Measurements from ENCODE around the gene SLC17A9.

Gene SLC17A9

GRCh38 chr20:62951896-62952372 is 575 bp upstream of the SLC17A9 start:
- peaks cover 8% of the 10 kb centered on the region for H3K4me1 ChIP-seq (ENCODE audit: insufficient read depth, low read length)
- peak overlapping the region; percentile 53 for H3K4me3 ChIP-seq (ENCODE audit: low read length)
- H3K9me3 ChIP-seq (ENCODE audit: insufficient read depth, low read depth, low read length): no peaks in the 10 kb centered on the region
- H3K9ac ChIP-seq (ENCODE audit: low read depth, low read length): peak overlapping the region; percentile 55
- H3K36me3 ChIP-seq (ENCODE audit: insufficient read depth, low read length): peaks cover 34% of the 10 kb centered on the region
- no peak overlapping the region for H3K27ac ChIP-seq (ENCODE audit: low read depth, low read length)
- no peaks in the 10 kb centered on the region for H3K27me3 ChIP-seq (ENCODE audit: insufficient read depth, low read length)
- WGBS: 89% methylated on average over 8 of the region's 8 CpGs

DNA sequence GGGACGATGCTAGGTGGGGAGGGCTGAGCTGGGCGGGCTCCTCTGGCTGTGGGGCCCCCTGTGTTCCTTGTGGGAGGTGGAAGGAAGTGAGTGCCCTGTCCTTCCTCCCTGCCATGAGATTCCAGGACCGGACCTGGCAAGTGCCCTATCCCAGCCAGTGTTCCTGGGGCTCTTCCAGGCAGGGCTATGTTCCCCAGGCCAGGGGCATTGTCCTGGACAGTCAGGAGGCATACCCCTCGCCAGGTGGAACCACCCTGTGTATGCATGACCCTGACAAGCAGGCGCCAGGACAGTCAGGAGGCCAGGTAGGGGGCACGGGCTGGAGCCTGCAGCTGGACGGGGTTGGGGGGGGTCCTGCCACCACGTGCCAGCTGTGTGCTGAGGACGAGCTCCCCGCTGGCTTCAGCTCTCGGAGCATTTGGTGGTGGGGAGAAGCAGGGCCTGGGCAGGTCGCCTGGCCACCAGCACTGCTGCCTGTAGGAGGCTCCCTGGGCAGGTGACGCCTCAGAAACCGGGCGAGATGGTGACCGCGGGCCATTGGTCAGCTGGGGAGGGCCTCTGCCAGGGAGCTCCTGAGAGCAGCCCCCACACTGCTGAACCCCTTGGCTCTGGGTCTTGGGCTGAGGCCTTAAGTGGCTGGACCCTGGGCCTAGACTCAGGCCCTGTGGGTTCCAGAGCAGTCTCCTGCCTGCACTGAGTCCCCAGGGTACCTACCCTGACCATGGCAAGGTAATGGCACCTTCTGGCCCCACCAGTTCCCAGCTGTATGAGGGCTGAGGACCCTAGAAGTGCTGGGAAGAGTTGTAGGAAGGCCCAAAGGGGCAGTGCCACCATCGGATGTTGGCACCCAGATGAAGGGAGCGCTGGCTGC is 694 bp downstream of the SLC17A9 start:
- Histone ChIP-seq H3K9ac (ENCODE audit: low read depth, low read length) (peak overlapping the region; percentile 31; the same call in 1 of the 2 replicates), H3K9me3 (ENCODE audit: insufficient read depth, low read depth, low read length) (no peaks in the 10 kb centered on the region), H3K27ac (ENCODE audit: low read depth, low read length) (peak overlapping the region; percentile 48; the same call in 1 of the 2 replicates), H3K36me3 (ENCODE audit: insufficient read depth, low read length) (peaks cover 30% of the 10 kb centered on the region), H3K4me1 (ENCODE audit: insufficient read depth, low read length) (peaks cover 8% of the 10 kb centered on the region), H3K4me3 (ENCODE audit: low read length) (peak overlapping the region; percentile 53), H3K27me3 (ENCODE audit: insufficient read depth, low read length) (no peaks in the 10 kb centered on the region)
- 65% methylated on average over 19 of the region's 19 CpGs for WGBS

GRCh38 chr20:62953839-62954703 is 1.6 kb downstream of the SLC17A9 start:
- Histone ChIP-seq H3K27me3 (ENCODE audit: insufficient read depth, low read length) (no peaks in the 10 kb centered on the region), H3K9ac (ENCODE audit: low read depth, low read length) (peak overlapping the region; percentile 12; the same call in 1 of the 2 replicates), H3K4me3 (ENCODE audit: low read length) (peak overlapping the region; percentile 53), H3K9me3 (ENCODE audit: insufficient read depth, low read depth, low read length) (no peaks in the 10 kb centered on the region), H3K36me3 (ENCODE audit: insufficient read depth, low read length) (peaks cover 21% of the 10 kb centered on the region), H3K4me1 (ENCODE audit: insufficient read depth, low read length) (peaks cover 8% of the 10 kb centered on the region), H3K27ac (ENCODE audit: low read depth, low read length) (peak overlapping the region; percentile 67; the same call in 1 of the 2 replicates)
- WGBS: 14% methylated on average over 32 of the region's 32 CpGs

DNA sequence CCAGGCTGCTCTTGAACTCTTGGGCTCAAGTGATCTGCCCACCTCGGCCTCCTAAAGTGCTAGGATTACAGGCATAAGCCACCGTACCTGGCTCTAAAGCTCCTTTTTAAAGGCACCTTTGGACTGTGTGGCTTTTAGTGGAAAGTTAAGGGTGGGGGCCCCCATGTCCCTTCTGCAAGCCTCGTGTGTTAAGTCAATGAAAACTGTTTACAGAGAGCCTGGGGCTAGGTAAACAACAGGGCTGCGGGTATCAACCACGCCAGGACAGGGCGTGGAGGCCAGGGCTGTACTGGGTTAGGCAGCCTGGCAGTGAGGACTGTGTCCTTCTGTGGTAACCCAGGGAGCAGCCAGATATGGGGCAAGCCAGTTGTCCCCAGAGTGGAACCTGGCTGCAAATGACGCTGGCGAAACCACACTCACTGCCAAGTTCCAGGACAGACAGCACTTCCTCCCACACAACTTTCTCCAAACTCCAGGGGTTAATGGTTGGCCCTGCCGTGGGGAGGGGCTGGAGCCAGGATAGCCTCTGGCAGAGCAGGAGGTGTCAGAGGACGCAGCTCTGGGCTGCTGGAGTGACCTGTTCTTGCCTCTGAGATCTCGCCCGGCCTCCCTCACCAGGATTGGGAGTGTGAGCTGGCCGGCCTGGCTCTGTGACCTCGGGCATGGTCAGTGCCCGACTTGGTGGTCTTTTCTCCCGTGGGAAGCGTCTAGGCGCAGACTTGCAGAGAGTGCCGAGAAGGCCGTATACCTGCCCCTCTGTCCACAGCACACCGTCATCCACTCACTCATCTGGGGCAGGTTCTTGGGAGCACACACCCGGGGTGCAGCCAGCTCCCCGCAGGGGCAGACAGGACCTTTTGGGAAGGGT is 3.2 kb downstream of the SLC17A9 start:
- peaks cover 8% of the 10 kb centered on the region; the same call in 1 of the 2 replicates for H3K36me3 ChIP-seq (ENCODE audit: insufficient read depth, low read length)
- H3K4me1 ChIP-seq (ENCODE audit: insufficient read depth, low read length): peaks cover 8% of the 10 kb centered on the region
- no peak overlapping the region for H3K27ac ChIP-seq (ENCODE audit: low read depth, low read length)
- no peaks in the 10 kb centered on the region for H3K9me3 ChIP-seq (ENCODE audit: insufficient read depth, low read depth, low read length)
- no peak overlapping the region for H3K4me3 ChIP-seq (ENCODE audit: low read length)
- no peak overlapping the region for H3K9ac ChIP-seq (ENCODE audit: low read depth, low read length)
- WGBS: 77% methylated on average over 23 of the region's 23 CpGs
- H3K27me3 ChIP-seq (ENCODE audit: insufficient read depth, low read length): no peaks in the 10 kb centered on the region

DNA sequence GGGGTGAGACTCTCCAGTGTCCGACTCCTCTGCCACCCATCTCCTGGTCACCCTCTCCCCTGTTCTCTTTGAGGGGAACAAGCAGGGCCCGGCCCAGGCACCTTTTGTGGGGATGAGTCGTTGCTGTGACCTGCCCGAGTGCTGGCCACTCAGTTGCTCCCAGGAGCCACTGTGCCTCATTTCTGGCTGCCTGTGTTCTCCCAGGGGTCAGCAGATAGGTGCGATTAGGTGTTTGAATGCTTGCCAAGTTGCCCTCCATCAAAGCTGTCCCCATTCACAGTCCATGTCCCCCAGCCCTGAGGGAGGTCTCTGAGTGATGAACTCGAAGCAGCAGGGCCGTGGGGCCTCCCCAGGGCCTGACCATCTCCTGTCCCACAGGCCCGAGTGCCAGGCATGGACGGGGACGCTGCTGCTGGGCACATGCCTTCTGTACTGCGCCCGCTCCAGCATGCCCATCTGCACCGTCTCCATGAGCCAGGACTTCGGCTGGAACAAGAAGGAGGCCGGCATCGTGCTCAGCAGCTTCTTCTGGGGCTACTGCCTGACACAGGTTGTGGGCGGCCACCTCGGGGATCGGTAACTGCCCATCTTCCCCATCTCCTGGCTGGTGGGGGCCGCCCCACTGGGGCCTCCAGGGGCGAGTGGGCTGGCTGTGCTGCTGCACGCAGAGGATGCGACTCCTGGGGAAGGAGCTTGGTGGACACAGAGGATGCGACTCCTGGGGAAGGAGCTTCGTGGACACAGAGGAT is 4.1 kb downstream of the SLC17A9 start:
- Histone ChIP-seq H3K9ac (ENCODE audit: low read depth, low read length) (no peak overlapping the region), H3K36me3 (ENCODE audit: insufficient read depth, low read length) (peaks cover 8% of the 10 kb centered on the region; the same call in 1 of the 2 replicates), H3K27ac (ENCODE audit: low read depth, low read length) (no peak overlapping the region), H3K4me1 (ENCODE audit: insufficient read depth, low read length) (peaks cover 8% of the 10 kb centered on the region), H3K27me3 (ENCODE audit: insufficient read depth, low read length) (no peaks in the 10 kb centered on the region), H3K9me3 (ENCODE audit: insufficient read depth, low read depth, low read length) (no peaks in the 10 kb centered on the region), H3K4me3 (ENCODE audit: low read length) (no peak overlapping the region)
- 91% methylated on average over 25 of the region's 25 CpGs for WGBS

DNA sequence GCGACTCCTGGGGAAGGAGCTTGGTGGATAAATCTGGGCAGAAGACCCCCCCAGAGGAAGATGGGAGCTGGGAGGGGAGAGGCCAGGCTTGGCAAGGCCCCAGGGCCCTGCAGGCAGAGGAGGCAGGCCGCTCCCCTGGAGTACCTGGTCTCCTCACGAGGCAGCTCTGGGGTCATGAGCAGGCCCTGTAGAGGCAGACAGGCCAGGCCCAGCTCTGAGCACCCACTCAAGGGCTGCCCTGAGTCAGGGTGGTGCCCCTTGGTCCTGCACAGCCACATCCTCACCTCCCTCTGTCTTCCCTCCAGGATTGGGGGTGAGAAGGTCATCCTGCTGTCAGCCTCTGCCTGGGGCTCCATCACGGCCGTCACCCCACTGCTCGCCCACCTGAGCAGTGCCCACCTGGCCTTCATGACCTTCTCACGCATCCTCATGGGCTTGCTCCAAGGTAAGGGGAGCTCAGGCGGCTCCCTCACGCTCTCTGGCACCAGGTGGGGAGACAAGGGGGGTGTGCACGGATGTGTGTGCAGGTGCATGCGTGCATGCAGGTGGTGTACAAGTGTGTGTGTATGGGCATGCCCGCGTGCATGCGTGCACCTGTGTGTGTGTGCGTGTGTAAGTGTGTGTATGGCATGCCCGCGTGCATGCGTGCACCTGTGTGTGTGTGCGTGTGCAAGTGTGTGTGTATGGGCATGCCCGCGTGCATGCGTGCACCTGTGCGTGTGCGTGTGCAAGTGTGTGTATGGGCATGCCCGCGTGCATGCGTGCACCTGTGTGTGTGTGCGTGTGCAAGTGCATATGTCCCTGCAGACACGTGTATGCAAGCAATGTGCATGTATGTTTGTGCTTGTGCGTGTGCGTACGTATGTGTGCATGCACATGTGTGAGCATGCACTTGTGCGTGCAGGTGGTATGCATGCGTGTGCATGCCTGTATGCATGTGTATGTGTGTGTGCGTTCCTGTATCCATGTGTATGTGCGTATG is 4.9 kb downstream of the SLC17A9 start:
- 94% methylated on average over 36 of the region's 36 CpGs for WGBS
- H3K9me3 ChIP-seq (ENCODE audit: insufficient read depth, low read depth, low read length): no peaks in the 10 kb centered on the region
- no peak overlapping the region for H3K9ac ChIP-seq (ENCODE audit: low read depth, low read length)
- no peaks in the 10 kb centered on the region for H3K27me3 ChIP-seq (ENCODE audit: insufficient read depth, low read length)
- peaks cover 8% of the 10 kb centered on the region for H3K4me1 ChIP-seq (ENCODE audit: insufficient read depth, low read length)
- no peak overlapping the region for H3K27ac ChIP-seq (ENCODE audit: low read depth, low read length)
- peaks cover 10% of the 10 kb centered on the region; the same call in 1 of the 2 replicates for H3K36me3 ChIP-seq (ENCODE audit: insufficient read depth, low read length)
- no peak overlapping the region for H3K4me3 ChIP-seq (ENCODE audit: low read length)

DNA sequence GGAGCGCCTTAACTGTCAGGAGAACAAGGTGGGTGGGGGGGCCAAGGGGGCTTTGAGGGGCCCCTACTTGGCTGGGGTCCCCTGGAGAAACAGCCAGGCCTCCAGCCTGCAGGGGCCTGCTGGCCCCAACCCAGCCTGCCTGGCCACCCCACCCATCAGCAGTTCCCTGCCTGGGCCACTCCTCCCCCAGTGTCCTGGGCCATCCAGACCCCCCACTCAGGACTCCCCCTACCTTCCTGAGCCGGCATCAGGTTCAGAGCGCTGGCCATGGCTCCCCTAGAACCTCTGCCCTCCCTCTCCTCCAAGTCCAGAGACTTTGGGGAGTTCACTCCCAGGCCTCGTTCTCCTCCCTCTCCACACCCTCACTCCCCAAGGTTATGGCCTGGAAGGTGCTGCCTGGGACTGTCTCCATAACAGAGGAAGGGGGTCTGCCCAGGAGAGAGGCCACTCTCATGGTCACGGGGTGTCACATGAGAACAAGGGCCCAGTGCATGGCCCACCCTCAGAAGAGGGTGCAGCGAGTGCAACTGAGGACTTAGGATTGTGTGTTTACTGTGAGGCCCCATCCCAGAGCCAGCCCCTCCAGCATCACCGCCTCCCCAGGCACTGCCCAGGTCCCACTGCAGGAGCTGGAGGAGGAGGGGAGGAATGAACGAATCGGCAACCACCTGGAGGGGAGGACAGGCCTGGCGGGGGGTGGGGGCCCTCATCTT is 6.0 kb downstream of the SLC17A9 start:
- H3K4me3 ChIP-seq (ENCODE audit: low read length): no peak overlapping the region
- H3K36me3 ChIP-seq (ENCODE audit: insufficient read depth, low read length): peaks cover 15% of the 10 kb centered on the region

GRCh38 chr20:62959101-62959971 is 6.8 kb downstream of the SLC17A9 start:
- H3K4me1 ChIP-seq (ENCODE audit: insufficient read depth, low read length): no peaks in the 10 kb centered on the region
- no peaks in the 10 kb centered on the region for H3K27me3 ChIP-seq (ENCODE audit: insufficient read depth, low read length)
- H3K36me3 ChIP-seq (ENCODE audit: insufficient read depth, low read length): peaks cover 16% of the 10 kb centered on the region
- no peak overlapping the region for H3K4me3 ChIP-seq (ENCODE audit: low read length)
- H3K9me3 ChIP-seq (ENCODE audit: insufficient read depth, low read depth, low read length): no peaks in the 10 kb centered on the region
- WGBS: 90% methylated on average over 43 of the region's 43 CpGs
- H3K27ac ChIP-seq (ENCODE audit: low read depth, low read length): no peak overlapping the region
- no peak overlapping the region for H3K9ac ChIP-seq (ENCODE audit: low read depth, low read length)

More for the DNA sequence above, 6.0 kb downstream of the SLC17A9 start:
- no peaks in the 10 kb centered on the region for H3K27me3 ChIP-seq (ENCODE audit: insufficient read depth, low read length)
- WGBS: 89% methylated on average over 10 of the region's 10 CpGs
- H3K27ac ChIP-seq (ENCODE audit: low read depth, low read length): no peak overlapping the region
- H3K4me1 ChIP-seq (ENCODE audit: insufficient read depth, low read length): peaks cover 2% of the 10 kb centered on the region
- H3K9me3 ChIP-seq (ENCODE audit: insufficient read depth, low read depth, low read length): no peaks in the 10 kb centered on the region
- H3K9ac ChIP-seq (ENCODE audit: low read depth, low read length): no peak overlapping the region
